ENCODE results near the gene OGN.
A peak's percentile ranks its signal among the peaks of the same experiment; 100 is the strongest.

DNA sequence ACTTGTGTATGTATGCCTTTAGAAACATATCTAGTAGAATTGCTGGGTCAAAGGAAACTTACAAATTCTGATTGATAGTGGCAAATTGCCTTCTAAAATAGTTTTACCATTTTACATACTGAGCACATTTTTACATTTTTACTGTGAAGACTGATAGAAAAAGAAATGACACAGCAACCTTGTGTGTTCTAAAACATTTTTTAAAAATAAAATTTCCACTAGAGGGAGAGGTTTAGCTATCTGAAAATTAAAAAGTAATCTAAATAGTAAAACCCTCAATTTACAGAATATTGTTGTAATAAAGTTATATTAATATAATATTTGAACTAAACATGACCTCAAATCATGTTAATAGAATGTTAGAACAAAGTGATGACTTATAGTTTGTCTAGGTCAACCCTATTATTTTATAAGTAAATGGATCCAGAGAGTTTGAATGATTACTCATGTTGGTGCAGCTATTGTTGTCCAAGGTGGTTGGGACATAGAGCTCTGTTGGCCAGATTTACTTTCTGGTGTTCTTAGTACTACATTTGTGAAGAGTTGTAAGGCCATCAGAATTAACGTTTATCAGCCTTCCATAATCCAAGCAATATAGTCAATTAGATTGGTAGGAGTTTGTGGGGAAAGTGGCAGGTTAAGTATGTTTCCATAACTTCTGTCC lies 61.4 kb downstream of the OGN start:
- no peak for TF ChIP-seq POLR2A (IDR thresholded peaks at IDR 0.05)
- TF ChIP-seq, protein P1, sequence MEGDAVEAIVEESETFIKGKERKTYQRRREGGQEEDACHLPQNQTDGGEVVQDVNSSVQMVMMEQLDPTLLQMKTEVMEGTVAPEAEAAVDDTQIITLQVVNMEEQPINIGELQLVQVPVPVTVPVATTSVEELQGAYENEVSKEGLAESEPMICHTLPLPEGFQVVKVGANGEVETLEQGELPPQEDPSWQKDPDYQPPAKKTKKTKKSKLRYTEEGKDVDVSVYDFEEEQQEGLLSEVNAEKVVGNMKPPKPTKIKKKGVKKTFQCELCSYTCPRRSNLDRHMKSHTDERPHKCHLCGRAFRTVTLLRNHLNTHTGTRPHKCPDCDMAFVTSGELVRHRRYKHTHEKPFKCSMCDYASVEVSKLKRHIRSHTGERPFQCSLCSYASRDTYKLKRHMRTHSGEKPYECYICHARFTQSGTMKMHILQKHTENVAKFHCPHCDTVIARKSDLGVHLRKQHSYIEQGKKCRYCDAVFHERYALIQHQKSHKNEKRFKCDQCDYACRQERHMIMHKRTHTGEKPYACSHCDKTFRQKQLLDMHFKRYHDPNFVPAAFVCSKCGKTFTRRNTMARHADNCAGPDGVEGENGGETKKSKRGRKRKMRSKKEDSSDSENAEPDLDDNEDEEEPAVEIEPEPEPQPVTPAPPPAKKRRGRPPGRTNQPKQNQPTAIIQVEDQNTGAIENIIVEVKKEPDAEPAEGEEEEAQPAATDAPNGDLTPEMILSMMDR (IDR thresholded peaks at IDR 0.05) = peak in 3 of 4 experiments; percentile 30 to 48 (median 40)
